COR-L47 (cell line): ENCODE measurements around the gene PLD1.
"Not testable (repeated sequence)": the region's sequence is repeated elsewhere in the genome, so short reads cannot be mapped to it uniquely, and the experiment has no call there.

Experiments used
- DNase-seq: peaks from one replicate; lab custom pipeline; 2025; lab: John Stamatoyannopoulos, UW

Gene PLD1

GRCh38 chr3:171769461-171769860 is 40.8 kb downstream of the PLD1 start:
- DNase-seq, result no peak

DNA sequence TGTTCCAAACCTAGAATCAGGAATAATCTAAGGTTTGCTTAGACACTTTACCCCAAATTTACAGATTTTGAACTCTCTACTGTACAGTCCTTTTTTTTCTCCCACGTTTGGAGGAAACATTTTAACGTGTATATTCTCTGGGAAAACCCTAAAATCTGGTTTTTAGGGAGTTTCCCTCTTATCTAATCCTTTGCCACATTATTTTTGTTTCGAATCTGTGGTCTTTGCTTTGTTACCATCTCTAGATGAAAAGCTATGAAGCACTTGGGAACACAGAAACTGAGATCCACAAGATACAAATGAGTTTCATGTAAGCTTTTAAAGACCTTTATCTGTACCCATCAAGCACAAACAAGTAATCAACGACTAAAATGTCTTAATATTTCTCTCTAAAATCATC is 41.3 kb downstream of the PLD1 start:
- DNase-seq, result no peak

- no peak for DNase-seq
Measured at GRCh38 chr3:171768281-171768900, 41.9 kb downstream of the PLD1 start.

GRCh38 chr3:171765511-171765887 is 44.8 kb downstream of the PLD1 start:
- no peak for DNase-seq

DNA sequence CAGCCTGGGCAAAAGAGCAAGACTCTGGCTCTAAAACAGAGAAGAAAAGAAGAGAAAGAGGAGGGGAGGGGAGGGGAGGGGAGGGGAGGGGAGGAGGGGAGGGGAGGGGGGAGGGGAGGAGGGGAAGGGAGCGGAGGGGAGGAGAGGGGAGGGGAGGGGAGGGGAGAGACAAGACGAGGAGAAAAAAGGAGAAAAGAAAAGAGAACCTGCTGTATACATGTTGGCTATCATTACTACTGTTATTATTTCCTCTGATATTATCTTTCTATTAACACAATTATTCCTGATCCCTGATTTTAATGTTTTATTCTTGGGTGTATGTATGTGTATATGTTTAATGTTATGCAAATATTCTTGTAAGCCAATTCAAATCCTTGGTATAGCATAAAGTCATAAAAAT is 46.9 kb downstream of the PLD1 start:
- no peak for DNase-seq

DNA sequence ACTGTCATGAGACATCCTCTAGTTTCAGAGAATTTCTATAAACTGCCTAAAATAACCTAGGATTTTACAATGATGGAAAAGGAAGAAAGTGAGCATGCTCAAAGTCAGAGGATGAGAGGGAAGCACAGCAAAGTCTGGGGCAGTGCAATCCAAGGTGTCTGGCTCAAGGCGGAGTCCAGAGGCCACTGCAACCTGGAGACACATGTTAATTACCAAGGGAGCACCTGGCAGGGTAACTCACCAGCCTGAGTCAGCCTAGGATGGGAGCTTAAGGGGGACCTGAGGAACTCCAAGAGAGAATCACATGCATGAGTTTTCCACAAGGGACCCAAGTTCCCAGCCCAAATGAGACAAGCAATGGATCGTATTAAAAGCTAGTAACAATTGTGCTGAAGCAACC is 49.8 kb downstream of the PLD1 start:
- no peak for DNase-seq

DNA sequence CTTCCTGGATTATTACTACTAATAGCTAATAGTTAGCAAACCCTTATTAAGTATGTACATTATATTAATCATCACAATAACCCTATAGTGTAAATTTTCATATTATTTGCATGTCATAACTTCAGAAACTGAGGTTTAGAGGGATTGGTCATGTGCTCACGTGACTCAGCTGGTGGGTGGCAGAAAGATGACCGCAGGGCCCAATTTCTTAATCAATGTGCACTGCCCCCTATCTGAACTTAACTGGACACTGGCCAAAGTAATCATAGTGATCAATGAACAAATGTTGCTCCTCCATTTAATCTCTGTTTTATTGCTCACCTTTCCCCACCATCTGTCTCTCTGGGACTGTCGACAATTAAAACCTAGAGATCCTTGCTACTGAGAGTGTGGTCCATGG is 52.2 kb downstream of the PLD1 start:
- DNase-seq, result no peak

GRCh38 chr3:171757361-171758034 is 52.8 kb downstream of the PLD1 start:
- DNase-seq, result no peak

GRCh38 chr3:171755656-171756055 is 54.6 kb downstream of the PLD1 start:
- no peak for DNase-seq

DNA sequence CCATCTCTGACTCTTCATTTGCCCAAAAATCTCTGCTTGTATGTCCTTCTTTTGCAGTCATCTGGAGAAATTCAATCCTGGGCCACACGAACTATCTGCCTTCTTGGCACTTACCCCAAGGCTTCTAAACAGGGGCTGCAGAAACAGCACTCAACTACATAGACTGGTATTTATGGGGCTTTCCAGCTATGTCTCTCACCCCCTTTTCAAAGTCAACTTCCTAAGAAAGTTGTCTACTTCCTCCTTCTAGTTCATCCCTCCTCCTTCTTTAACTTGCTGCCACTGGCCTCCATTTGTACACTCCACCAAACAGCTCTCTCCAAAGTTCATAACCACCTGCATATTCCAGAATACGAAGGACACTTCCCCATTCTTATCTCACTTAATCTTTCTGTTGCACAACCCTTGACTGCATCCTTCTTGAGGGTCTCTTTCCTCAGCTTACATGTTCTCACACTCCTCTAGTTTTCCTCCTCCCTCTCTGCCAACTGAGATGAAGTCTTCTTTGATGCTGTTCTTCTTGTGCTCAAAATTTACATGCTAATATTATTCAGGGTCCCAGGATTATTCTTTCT is 55.2 kb downstream of the PLD1 start:
- no peak for DNase-seq

- no peak for DNase-seq
Measured at GRCh38 chr3:171753665-171754408, 56.4 kb downstream of the PLD1 start.

DNA sequence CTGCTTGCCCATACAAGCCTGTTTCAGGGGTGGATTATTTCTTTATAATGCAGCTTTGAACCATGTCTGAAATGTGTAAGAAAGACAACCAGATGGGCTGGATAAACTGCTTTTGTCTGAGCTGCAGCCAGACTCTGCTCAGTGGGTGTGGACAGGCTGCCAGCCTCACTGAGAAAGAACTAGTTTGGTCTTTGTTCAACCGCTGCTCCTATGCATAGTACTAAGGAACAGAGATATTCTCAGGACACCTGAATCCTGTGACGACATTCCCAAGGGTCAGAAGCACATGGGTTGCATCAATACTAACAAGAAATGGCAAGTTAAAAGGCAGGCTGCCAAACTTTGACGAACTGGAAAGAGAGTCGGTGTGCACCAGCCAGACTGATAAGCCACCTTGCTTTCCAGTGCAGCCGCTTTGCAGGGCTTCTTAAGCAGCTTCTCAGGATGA is 57.2 kb downstream of the PLD1 start:
- no peak for DNase-seq

- no peak for DNase-seq
Measured at GRCh38 chr3:171752329-171752728, 58.0 kb downstream of the PLD1 start.

DNA sequence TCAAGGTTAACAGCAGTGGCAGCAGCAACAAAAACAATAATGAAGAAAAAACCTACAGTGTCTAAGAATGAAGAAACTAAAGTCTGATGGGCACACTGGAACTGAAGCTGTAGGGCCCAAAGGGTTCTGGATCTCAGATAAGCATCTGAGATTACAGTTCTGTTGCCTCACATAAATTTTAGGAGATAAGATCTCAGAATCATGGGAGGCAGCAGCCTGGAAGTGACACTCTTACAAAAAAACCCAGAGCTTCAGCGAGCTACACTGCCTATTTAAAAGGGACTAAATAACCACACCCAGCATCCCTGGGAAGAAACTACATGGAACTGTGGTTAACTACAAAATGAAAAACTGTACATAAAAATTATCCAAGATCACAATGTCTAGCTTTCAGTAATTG is 61.2 kb downstream of the PLD1 start:
- DNase-seq, result no peak

DNA sequence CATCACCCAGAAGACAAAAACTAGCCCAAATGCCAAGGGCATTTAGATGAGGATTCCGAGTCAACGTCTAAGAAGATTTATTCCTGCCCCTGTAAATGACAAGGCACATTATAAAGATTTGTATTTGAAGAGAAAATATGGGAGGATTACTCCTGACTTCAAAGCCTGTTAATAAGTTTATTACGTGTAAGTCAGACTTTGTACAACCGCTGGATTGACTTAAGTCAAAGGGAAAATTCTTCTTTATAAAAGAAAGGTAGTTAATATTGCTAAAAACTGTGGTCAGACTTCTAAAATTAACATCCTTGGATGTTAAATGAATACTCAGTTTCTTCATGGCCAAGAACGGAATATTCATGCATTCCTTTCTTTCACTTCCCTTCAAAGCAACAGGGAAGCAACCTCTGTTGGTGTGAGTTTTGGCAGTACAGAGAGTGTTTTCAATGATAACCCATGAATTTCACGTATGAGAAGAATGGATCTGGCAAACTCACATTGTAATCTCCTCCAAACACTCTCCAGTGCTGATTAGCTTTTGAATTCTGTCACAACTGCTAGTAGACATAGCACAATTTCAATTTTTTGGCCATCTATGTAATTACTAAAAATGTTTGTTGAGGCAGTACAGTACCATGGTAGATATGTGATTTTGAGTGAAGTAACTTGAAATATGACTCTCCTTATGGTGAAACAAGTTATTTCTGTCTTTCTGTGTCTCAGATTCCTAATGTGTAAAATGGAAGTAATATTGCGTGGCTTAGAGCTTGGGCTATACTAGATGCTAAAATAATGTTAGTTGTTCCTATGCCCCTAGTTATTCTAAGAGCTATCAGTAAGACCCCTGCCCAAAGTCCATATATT is 62.0 kb downstream of the PLD1 start:
- DNase-seq, result no peak

DNA sequence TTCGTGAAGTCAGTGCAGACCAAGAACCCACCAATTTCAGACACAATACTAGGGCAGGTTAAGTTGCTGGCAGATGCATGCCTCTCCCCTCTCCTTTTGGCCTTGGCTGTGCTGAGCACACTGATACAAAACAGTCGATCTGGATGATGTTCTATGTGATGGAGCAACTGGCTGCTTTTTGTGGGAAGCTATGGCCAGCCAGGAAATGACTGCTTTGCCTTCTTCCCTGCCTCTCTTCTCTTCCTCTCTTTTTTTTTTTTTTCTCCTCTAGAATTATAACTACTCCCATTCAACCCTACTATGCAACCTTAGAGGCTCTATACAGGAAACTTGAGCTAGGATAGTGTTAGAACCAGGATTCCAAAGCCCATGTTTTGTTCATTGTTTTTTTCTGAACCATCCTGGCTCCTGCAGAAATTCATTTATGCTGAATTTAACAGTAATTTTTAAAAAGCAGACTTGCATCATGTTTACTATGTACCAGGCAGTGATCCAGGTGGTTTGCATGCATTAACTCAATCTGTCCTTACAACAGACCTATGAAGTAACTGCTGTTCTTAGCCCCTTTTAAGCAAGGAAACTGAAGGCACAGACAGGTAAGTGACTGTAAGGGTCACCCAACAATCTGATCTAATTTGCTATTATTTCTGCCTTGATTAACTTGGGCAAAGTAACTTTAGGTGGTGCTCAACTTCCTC is 62.9 kb downstream of the PLD1 start:
- no peak for DNase-seq

DNA sequence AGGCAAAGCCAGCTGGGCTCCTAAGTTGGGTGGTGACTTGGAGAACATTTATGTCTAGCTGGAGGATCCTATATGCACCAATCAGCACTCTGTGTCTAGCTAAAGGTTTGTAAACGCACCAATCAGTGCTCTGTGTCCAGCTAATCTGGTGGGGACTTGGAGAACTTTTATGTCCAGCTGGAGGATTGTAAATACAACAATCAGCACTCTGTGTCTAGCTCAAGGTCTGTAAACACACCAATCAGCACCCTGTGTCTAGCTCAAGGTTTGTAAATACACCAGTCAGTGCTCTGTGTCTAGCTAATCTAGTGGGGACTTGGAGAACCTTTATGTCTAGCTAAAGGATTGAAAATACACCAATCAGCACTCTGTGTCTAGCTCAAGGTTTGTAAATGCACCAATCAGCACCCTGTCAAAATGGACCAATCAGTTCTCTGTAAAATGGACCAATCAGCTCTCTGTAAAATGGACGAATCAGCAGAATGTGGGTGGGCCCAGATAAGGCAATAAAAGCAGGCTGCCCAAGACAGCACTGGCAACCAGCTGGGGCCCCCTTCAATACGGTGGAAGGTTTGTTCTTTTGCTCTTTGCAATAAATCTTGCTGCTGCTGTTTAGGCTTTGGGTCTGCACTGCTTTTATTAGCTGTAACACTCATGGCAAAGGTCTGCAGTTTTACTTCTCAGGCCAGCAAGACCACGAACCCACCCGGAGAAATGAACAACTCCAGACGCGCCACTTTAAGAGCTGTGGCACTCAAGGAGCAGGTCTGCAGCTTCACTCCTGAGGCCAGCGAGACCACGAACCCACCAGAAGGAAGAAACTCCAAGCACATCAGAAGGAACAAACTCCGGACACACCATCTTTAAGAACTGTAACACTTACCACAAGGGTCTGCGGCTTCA is 63.7 kb downstream of the PLD1 start:
- DNase-seq, result not testable (repeated sequence)

GRCh38 chr3:171745577-171746319 is 64.5 kb downstream of the PLD1 start:
- DNase-seq, result no peak

DNA sequence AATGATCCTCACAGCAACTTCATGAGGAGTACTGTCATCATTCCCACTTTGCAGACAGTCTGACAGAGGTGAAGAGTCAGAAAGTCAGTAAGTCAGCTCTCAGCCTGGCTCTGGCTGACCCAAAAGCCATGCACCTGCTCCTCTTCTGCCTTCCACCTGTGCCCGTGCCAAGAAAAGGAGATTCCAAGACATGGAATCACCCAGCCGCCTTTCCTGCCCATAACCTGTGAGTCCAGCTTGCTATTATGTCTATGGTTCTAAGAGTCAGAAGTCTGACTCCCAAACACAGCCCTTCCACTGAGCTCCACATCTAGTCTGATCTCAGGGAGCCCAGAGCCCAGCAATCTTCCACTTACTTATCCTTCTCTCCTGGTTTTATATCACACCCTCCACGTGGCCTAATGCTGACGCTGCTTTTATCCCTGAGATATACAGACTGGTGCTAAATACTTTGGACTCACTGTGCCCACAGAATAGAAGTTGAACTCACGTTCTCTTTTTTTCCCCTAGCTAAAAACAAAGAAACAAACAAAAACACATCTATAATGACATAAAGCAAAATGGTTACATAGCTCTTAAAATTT is 66.0 kb downstream of the PLD1 start:
- no peak for DNase-seq
